GM18873 (cell line): Measurements from ENCODE around the gene AHNAK2.
"Not testable (repeated sequence)": the region's sequence is repeated elsewhere in the genome, so short reads cannot be mapped to it uniquely, and the experiment has no call there.

ENCODE experiments used
- ATAC-seq: cut with Tn5 transposase; IDR thresholded peaks from one replicate; pipeline ENCODE4 v1.9.1; 2021; ENCODE audit warnings: mild to moderate bottlenecking, moderate library complexity, moderate number of reproducible peaks; ENCODE audit not compliant: unreplicated experiment, low FRiP score

Gene AHNAK2

DNA sequence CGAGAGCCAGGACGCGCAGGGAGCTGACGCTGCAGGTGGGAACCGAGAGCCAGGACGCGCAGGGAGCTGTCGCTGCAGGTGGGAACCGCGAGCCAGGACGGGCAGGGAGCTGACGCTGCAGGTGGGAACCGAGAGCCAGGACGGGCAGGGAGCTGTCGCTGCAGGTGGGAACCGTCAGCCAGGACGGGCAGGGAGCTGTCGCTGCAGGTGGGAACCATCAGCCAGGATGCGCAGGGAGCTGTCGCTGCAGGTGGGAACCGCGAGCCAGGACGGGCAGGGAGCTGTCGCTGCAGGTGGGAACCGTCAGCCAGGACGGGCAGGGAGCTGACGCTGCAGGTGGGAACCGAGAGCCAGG, 72.6 kb downstream of the AHNAK2 start:
- not testable (repeated sequence) for ATAC-seq

GRCh38 chr14:104904650-104905578, 73.3 kb downstream of the AHNAK2 start:
- not testable (repeated sequence) for ATAC-seq

- no peak for ATAC-seq
Measured at GRCh38 chr14:104903990-104904389, 74.2 kb downstream of the AHNAK2 start.

GRCh38 chr14:104900639-104901512, 77.3 kb downstream of the AHNAK2 start:
- ATAC-seq, result no peak

GRCh38 chr14:104899781-104900180, 78.4 kb downstream of the AHNAK2 start:
- no peak for ATAC-seq

- no peak for ATAC-seq
Measured at GRCh38 chr14:104898870-104899510, 79.2 kb downstream of the AHNAK2 start.

GRCh38 chr14:104898195-104898558, 80.0 kb downstream of the AHNAK2 start:
- no peak for ATAC-seq

- no peak for ATAC-seq
Measured at GRCh38 chr14:104897330-104898194, 80.6 kb downstream of the AHNAK2 start.

DNA sequence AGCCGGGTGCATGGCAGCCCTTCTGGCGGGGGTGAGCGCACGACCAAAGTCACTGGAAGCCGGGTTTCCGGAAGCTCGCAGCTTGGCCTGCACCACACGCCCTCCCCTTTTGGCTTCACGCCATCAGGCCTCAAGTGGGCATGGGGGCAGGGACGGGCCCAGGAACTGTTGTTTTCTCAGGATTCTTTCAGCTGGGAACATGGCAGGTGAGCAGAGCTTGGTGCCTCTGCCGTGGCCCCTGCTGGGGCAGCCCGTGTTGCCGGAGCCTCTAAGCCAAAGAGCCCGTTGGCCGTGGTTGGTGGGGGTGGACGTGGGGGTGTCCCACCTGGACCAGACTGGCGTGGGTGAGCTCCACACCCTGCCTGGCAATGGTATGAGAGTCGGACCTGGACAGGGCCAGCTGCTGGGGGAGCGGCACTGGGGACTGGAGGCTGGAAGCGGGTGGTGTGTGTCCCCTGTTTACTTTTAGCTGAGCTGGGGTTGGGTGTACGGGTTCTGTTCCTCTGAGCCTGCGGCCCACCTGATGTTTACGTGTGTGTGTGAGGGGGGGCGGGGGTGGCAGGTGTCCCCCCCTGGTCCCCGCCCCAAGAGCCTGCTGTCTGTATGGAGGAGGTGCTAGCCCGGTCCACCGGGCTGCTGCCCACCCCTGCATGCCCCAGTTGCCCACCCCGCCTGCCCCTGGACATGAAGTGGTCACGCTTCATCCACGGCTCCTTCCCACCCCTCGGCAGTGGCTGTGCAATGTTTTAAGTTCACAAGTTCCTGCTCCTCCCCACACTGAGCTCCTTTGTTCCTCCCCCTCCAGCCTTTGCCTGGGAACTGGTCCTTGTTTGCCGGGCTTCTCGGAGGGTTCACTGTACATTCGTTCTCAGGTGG, 82.2 kb downstream of the AHNAK2 start:
- ATAC-seq, result no peak

DNA sequence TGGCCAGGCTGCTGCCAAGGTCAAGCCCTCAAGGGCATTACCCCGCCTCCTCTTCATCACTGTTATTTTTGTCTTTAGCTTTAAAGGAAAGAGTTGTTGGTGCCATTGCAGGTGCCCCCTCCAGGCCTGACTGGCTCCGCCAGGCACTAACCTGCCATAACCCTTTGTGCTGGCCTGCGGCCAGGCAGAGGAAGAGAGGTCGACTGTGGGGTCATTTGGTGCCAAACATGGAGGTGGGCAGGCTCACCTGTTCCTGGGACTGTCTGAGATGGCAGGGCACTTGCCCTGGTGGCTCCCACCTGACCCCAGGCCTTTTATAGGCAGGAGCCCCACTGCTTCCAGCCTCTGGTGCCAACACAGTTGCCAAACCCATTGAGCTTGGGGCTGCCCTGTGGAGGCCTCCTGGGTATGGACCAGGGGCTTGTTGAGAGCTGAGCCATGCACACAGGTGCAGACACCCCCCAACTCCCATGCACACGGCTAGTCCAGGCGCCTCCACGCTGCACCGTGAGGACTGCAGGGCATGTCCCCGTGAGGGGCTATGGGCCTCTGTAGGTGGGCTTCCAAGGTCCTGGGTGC, 82.9 kb downstream of the AHNAK2 start:
- ATAC-seq, result no peak

DNA sequence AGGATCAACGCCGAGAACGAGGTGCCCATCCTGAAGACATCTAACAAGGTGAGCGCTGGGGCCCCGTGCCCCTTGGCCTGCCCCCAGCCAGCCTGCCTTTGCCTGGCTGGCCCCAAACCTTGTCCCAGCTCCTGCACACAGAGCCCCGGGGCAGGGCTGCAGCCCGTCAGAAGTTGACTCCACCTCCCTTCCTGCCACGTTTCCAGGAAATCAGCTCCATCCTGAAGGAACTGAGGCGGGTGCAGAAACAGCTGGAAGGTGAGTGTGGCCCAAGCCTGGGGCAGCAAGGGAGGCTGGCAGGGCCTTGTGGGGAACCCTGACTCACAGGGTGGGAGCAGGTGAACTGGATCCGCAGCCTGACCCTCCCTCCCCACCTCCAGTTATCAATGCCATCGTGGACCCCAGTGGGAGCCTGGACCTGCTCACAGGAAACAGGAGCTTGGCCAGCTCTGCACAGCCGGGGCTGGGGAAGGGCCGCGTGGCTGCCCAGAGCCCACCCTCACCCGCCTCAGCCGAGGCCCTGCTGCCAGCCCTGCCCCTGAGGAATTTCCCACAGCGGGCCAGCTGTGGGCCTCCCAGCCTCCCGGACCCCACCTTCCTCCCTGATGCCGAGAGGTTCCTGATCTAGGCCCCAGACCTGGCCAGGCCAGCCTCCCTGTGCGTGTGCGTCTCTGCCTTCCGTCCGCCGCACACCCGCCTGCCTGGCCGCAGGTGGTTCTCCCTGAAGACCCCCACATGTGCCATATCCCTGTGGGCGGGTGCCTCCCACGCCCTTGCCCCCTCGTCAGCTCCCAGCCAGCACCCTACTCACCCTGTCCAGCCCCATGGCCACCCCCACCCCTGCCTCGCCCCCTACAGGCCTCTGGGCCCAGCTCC, 83.6 kb downstream of the AHNAK2 start:
- ATAC-seq, result no peak

DNA sequence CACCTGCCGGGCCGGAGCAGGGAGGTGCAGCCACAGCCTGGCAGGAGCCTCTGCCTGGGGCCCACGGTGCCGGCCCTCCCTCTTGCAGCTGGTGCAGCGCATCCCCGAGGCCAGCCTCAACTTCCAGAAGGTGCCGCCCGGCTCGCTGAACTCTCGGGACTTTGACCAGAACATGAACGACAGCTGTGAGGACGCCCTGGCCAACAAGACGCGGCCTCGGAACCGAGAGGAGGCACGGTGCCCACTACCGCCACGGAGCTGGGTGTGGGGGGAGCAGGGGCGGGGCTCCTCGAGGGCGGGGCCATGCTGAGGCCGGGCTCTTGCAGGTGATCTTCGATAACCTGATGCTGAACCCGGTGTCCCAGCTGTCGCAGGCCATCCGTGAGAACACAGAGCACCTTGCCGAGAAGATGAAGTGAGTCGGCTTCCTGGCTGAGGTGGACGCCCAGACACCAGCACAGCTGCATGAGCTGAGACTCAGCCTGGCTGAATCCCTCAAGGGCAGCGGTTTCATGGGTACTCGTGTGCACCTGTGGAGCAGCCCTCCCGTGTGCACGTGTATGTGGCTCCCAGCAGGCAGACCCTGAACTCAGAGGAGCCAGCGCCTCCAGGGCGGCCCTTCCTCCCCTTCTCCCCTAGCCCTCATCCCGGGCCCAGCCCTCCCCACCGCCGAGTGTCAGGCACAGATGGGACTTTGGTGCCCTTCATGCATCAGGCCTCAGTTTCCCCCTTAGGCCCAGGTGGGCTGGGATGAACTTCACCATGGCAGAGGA, 84.6 kb downstream of the AHNAK2 start:
- ATAC-seq, result no peak

GRCh38 chr14:104892531-104893434, 85.4 kb downstream of the AHNAK2 start:
- no peak for ATAC-seq

- no peak for ATAC-seq
Measured at GRCh38 chr14:104891664-104892530, 86.3 kb downstream of the AHNAK2 start.

GRCh38 chr14:104891121-104891551, 87.0 kb downstream of the AHNAK2 start:
- ATAC-seq, result no peak
